GM12872 (cell line): ENCODE results near the gene S1PR4.

Source experiments
- CTCF ChIP-seq: IDR thresholded peaks from 3 replicates; pipeline ENCODE4 v1.5.1; 2011; ENCODE audit warnings: low read depth, mild to moderate bottlenecking, low read length, moderate library complexity; ENCODE audit not compliant: insufficient read depth

Gene S1PR4

GRCh38 chr19:3178377-3178972 is at the start of gene S1PR4:
S1PR4 (plus strand) TSS chr19:3178769; CDS start chr19:3178793, 24 bp downstream.
- TF ChIP-seq CTCF, result peak; percentile 35; the same call in 2 of the 3 replicates

GRCh38 chr19:3129112-3129511 is 49.5 kb upstream of the S1PR4 start:
- no peak for TF ChIP-seq CTCF

GRCh38 chr19:3131168-3131567 is 47.4 kb upstream of the S1PR4 start:
- no peak for TF ChIP-seq CTCF

GRCh38 chr19:3132971-3133792 is 45.4 kb upstream of the S1PR4 start:
- TF ChIP-seq CTCF, result no peak

- TF ChIP-seq CTCF, result no peak
These were observed 44.8 kb upstream of the S1PR4 start for GRCh38 chr19:3133793-3134116.

- TF ChIP-seq CTCF, result no peak
These were observed 42.4 kb upstream of the S1PR4 start, which contains the start of gene GNA15 for GRCh38 chr19:3135961-3136683. GNA15 (plus strand) TSS chr19:3136033; CDS start chr19:3136451, 418 bp downstream.

- TF ChIP-seq CTCF, result no peak
These were observed 41.9 kb upstream of the S1PR4 start for GRCh38 chr19:3136684-3137055.
